ENCODE data around the gene ZFYVE27.

DNA sequence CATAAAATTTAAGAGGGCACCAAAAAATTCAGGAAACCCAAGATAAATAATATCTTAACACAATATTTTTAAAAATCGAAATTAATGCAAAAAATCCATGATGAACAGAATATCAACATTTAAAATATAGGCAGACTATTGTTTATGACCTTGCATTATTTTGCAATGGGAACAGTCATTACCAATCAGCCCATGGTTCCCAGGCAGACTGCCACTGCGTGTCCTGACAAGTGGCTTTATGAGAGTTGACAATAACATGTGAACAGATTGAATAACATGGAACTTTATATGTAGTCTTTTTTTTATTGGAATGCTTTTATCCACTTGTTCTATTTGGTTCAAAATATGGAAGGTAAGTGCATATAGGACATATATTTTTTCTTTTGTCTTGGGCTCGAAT lies 46.8 kb upstream of the ZFYVE27 start:
- TF ChIP-seq EMX1 (CRISPR knock-in tag; IDR thresholded peaks at IDR 0.05) (no peak), NR1H2 (CRISPR knock-in tag; IDR thresholded peaks at IDR 0.05) (no peak), SP1 (CRISPR knock-in tag; conservative IDR thresholded peaks at IDR 0.05) (no peak), CTCF (IDR thresholded peaks at IDR 0.05) (no peak), ZSCAN18 (CRISPR knock-in tag; IDR thresholded peaks at IDR 0.05) (no peak), ESRRA (CRISPR knock-in tag; IDR thresholded peaks at IDR 0.05; ENCODE audit: borderline replicate concordance) (no peak), PRRX2 (CRISPR knock-in tag; IDR thresholded peaks at IDR 0.05) (no peak), JUN (CRISPR knock-in tag; IDR thresholded peaks at IDR 0.05) (no peak), ZBTB21 (CRISPR knock-in tag; IDR thresholded peaks at IDR 0.05; ENCODE audit: borderline replicate concordance) (no peak)
- TF ChIP-seq, protein P1, sequence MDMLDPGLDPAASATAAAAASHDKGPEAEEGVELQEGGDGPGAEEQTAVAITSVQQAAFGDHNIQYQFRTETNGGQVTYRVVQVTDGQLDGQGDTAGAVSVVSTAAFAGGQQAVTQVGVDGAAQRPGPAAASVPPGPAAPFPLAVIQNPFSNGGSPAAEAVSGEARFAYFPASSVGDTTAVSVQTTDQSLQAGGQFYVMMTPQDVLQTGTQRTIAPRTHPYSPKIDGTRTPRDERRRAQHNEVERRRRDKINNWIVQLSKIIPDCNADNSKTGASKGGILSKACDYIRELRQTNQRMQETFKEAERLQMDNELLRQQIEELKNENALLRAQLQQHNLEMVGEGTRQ (CRISPR knock-in tag; IDR thresholded peaks at IDR 0.05), result no peak
- TF ChIP-seq, protein P2, sequence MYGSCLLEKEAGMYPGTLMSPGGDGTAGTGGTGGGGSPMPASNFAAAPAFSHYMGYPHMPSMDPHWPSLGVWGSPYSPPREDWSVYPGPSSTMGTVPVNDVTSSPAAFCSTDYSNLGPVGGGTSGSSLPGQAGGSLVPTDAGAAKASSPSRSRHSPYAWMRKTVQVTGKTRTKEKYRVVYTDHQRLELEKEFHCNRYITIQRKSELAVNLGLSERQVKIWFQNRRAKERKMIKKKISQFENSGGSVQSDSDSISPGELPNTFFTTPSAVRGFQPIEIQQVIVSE (CRISPR knock-in tag; IDR thresholded peaks at IDR 0.05; ENCODE audit: borderline replicate concordance), result no peak
- TF ChIP-seq, protein P3, sequence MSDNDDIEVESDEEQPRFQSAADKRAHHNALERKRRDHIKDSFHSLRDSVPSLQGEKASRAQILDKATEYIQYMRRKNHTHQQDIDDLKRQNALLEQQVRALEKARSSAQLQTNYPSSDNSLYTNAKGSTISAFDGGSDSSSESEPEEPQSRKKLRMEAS (CRISPR knock-in tag; IDR thresholded peaks at IDR 0.05), result no peak

Measured in WTC11 (cell line).